ENCODE data around the gene PCSK1. TPM values are rescaled to one million over a fixed set of nuclear protein-coding genes. Genes with fewer than 3 reads are reported as not detected.

The PCSK1 gene
- total RNA-seq (4.3 and 8.7 TPM in 2 replicates), polyA plus RNA-seq (0.75 and 0.95 TPM in 2 replicates), polyA minus RNA-seq (1.1 and 1.8 TPM in 2 replicates), Bru-seq, nascent RNA (percentile 48 among the genes with signal in this experiment), BruChase-seq, experiment 1, labeled RNA remaining after a 6-hour chase (percentile 37 among the genes with signal in this experiment), BruChase-seq, experiment 2, labeled RNA remaining after a 2-hour chase (percentile 34 among the genes with signal in this experiment)
- 1.1 and 1.7 TPM in 2 replicates for polyA plus RNA-seq (2011; cell fraction: cytosol; rRNA removed)
- 1.3 and 1.5 TPM in 2 replicates for polyA plus RNA-seq (2011; cell fraction: nucleus; rRNA removed)
- 3.1 and 4.5 TPM in 2 replicates for polyA plus RNA-seq (2012)
- 2.6 TPM for polyA minus RNA-seq (2011; cell fraction: cytosol; rRNA and poly(A)+ RNA removed)
- 0.67 and 1.8 TPM in 2 replicates for polyA minus RNA-seq (2011; cell fraction: nucleus; rRNA and poly(A)+ RNA removed)
- long read RNA-seq, full-length matches to known transcripts, result 2 of 9 reads
- long read RNA-seq, partial matches to known transcripts, result 5 of 9 reads
- long read RNA-seq, other reads (novel, unspliced or antisense), result 2 of 9 reads

DNA sequence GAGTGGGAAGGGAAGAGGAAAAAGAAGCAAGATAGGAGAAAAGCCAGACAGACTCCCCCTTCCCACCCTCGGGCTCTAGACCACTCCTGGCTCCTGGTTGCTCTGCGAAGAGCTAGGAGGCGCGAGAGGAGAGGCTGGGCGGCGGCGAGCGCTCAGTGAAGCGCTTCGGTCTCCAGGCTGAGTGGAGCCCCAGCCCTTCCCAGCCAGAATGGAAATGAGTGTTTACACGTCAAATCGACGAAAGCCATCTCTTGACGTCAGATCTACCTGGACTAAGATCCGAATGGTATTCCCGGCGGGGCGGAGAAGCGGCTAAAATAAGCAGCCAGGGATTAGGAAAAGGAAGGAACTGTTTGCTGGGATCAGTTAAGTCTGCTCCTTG lies at the start of gene PCSK1:
PCSK1 (minus strand) TSS at position 183 of the 382 bp plus-strand sequence. CDS start 206 bp downstream, outside the sequence.
- Histone ChIP-seq H3K27me3 (ENCODE audit: control insufficient read depth in 2 of 2, insufficient read depth in 2 of 2, low read length in 2 of 2) (peaks cover 27 to 34% of the 10 kb centered on the region in 2 experiments), H3K27ac (ENCODE audit: insufficient read depth, low read depth, low read length) (no peak within 1 kb of the TSS), H3K9me1 (replicated peaks; ENCODE audit: control insufficient read depth, extremely low read depth, insufficient read depth, low read length) (no peaks in the 10 kb centered on the region), H4K20me1 (replicated peaks; ENCODE audit: control insufficient read depth, extremely low read depth, insufficient read depth, low read length) (no peaks in the 10 kb centered on the region), H3K36me3 (ENCODE audit: control insufficient read depth in 2 of 2, extremely low read depth in 1 of 2, insufficient read depth in 2 of 2, low read length in 2 of 2) (no peaks in the 10 kb centered on the region), H2AFZ (ENCODE audit: low read depth, low read length) (peak within 1 kb of the TSS; percentile 10), H3K9ac (replicated peaks; ENCODE audit: extremely low read depth, insufficient read depth, low read length) (no peak within 1 kb of the TSS), H3K79me2 (ENCODE audit: control insufficient read depth, insufficient read depth, low read length) (no peaks in the 10 kb centered on the region), H3K4me3 (replicated peaks in 1 of 3; ENCODE audit: insufficient read depth in 1 of 3, low read depth in 1 of 3, low read length in 3 of 3) (peak within 1 kb of the TSS in 2 of 3 experiments; percentile 7 to 10), H3K4me2 (ENCODE audit: insufficient read depth, low read length) (peak within 1 kb of the TSS; percentile 62), H3K4me1 (ENCODE audit: control insufficient read depth, extremely low read depth, insufficient read depth, low read length) (peaks cover 22% of the 10 kb centered on the region), H3K9me3 (replicated peaks; ENCODE audit: control insufficient read depth, insufficient read depth, low read length) (no peaks in the 10 kb centered on the region)
- no peak for DNase-seq (ENCODE audit: low read depth, low spot score)
- dilution Hi-C loops (cut with MboI; ENCODE audit: extremely low pct_ligation_motif_present, low sequenced_read_pairs) (no loop called here), intact Hi-C loops (cut with micrococcal nuclease) (no loop called here)
- no peak for FAIRE-seq
- TF ChIP-seq, protein P1, sequence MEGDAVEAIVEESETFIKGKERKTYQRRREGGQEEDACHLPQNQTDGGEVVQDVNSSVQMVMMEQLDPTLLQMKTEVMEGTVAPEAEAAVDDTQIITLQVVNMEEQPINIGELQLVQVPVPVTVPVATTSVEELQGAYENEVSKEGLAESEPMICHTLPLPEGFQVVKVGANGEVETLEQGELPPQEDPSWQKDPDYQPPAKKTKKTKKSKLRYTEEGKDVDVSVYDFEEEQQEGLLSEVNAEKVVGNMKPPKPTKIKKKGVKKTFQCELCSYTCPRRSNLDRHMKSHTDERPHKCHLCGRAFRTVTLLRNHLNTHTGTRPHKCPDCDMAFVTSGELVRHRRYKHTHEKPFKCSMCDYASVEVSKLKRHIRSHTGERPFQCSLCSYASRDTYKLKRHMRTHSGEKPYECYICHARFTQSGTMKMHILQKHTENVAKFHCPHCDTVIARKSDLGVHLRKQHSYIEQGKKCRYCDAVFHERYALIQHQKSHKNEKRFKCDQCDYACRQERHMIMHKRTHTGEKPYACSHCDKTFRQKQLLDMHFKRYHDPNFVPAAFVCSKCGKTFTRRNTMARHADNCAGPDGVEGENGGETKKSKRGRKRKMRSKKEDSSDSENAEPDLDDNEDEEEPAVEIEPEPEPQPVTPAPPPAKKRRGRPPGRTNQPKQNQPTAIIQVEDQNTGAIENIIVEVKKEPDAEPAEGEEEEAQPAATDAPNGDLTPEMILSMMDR (IDR thresholded peaks at IDR 0.05; ENCODE audit: extremely low read depth in 1 of 2, insufficient read depth in 1 of 2, low read depth in 1 of 2, low read length in 2 of 2), result no peak
- TF ChIP-seq, protein P2, sequence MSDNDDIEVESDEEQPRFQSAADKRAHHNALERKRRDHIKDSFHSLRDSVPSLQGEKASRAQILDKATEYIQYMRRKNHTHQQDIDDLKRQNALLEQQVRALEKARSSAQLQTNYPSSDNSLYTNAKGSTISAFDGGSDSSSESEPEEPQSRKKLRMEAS (IDR thresholded peaks at IDR 0.05; ENCODE audit: insufficient read depth, insufficient read length), result no peak
- TF ChIP-seq MYC (IDR thresholded peaks at IDR 0.05; ENCODE audit: low read depth, low read length) (no peak), GATA2 (IDR thresholded peaks at IDR 0.05; ENCODE audit: insufficient read depth, insufficient read length, low read depth, low read length) (no peak), EZH2 (IDR thresholded peaks at IDR 0.05; ENCODE audit: borderline replicate concordance, low read depth, low read length, severe bottlenecking) (peak; percentile 46)
- ChIA-PET CTCF (interaction anchor here (1.0 to 2.5 kb wide), 7 partner anchors 10 to 169 kb away, joined by 3 to 20 read pairs (median 3); no protein-coding TSS in a partner anchor), POLR2A (no interaction called here)
- BruUV-seq (replicated peaks), result no TSS peak
